Activated B cell treated with CpG ODN at 0.5 μM for 24 hours (primary cell): ENCODE results near the gene ERH. TPM values are rescaled to one million over a fixed set of nuclear protein-coding genes. Genes with fewer than 3 reads are reported as not detected.

Experiments
- ATAC-seq: fragments of 200-7000 bp; cut with Tn5 transposase; one replicate; pipeline ENCODE4 v1.10.0; 2021; ENCODE audit warnings: low read depth, mild to moderate bottlenecking, moderate library complexity
- CTCF ChIA-PET: fragments of 350-600 bp; sonication (Branson Sonifier 250); formaldehyde crosslinking; loops from one replicate; lab custom pipeline; 2021; ENCODE audit warnings: antibody characterized with exemption; lab: Charles Lee
- POLR2A ChIA-PET: fragments of 350-600 bp; sonication (Branson Sonifier 250); formaldehyde crosslinking; loops from one replicate; lab custom pipeline; 2021; ENCODE audit warnings: antibody characterized with exemption; lab: Charles Lee
- DNase-seq: peaks from one replicate; pipeline ENCODE4 v3.0.0; 2022
- H3K27ac Mint-ChIP-seq: one replicate; pipeline ENCODE4 v1.8.0; 2020; ENCODE audit warnings: mixed read lengths
- H3K27me3 Mint-ChIP-seq: one replicate; pipeline ENCODE4 v1.8.0; 2021; ENCODE audit warnings: mixed read lengths
- H3K36me3 Mint-ChIP-seq: one replicate; pipeline ENCODE4 v1.8.0; 2021; ENCODE audit warnings: low read depth, mixed read lengths
- H3K4me1 Mint-ChIP-seq: one replicate; pipeline ENCODE4 v1.8.0; 2021; ENCODE audit warnings: mixed read lengths
- H3K4me3 Mint-ChIP-seq: one replicate; pipeline ENCODE4 v1.8.0; 2020; ENCODE audit warnings: mild to moderate bottlenecking, mixed read lengths
- H3K9me3 Mint-ChIP-seq: one replicate; pipeline ENCODE4 v1.8.0; 2020; ENCODE audit warnings: mixed read lengths
- intact Hi-C: fragments of 100-400 bp; cut with micrococcal nuclease; formaldehyde crosslinking; loops from one replicate; pipeline ENCODE4 v1.15.1; 2024
- total RNA-seq: library from RNA; stranded (reverse); gene quantifications from 2 replicates; pipeline ENCODE4 v1.2.3, GENCODE V29; 2022
- TF ChIP-seq, protein P1 (sequence below): fragments of 200-600 bp; IDR thresholded peaks from one replicate; pipeline ENCODE4 v1.8.0; 2022; ENCODE audit warnings: antibody characterized with exemption, mild to moderate bottlenecking

The ERH gene
- total RNA-seq, 1 donor from 2014 or later, result 273 TPM

GRCh38 chr14:69387311-69387710 is 10.8 kb downstream of the ERH start:
- POLR2A ChIA-PET, result interaction anchor here (0.7 to 3.3 kb wide), 2 partner anchors 10 to 849 kb away, joined by 4 to 16 read pairs; partner anchors contain the start of genes ERH and SLC39A9
- Mint-ChIP-seq H3K9me3 (no peaks in the 10 kb centered on the region), H3K27me3 (no peaks in the 10 kb centered on the region), H3K27ac (no peak overlapping the region), H3K4me3 (no peak overlapping the region), H3K36me3 (peaks cover 85% of the 10 kb centered on the region), H3K4me1 (peaks cover 30% of the 10 kb centered on the region)
- TF ChIP-seq, protein P1, sequence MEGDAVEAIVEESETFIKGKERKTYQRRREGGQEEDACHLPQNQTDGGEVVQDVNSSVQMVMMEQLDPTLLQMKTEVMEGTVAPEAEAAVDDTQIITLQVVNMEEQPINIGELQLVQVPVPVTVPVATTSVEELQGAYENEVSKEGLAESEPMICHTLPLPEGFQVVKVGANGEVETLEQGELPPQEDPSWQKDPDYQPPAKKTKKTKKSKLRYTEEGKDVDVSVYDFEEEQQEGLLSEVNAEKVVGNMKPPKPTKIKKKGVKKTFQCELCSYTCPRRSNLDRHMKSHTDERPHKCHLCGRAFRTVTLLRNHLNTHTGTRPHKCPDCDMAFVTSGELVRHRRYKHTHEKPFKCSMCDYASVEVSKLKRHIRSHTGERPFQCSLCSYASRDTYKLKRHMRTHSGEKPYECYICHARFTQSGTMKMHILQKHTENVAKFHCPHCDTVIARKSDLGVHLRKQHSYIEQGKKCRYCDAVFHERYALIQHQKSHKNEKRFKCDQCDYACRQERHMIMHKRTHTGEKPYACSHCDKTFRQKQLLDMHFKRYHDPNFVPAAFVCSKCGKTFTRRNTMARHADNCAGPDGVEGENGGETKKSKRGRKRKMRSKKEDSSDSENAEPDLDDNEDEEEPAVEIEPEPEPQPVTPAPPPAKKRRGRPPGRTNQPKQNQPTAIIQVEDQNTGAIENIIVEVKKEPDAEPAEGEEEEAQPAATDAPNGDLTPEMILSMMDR, result no peak
- DNase-seq (no peak), ATAC-seq (no peak)
- CTCF ChIA-PET, result no interaction called here
- intact Hi-C loops, result no loop called here

DNA sequence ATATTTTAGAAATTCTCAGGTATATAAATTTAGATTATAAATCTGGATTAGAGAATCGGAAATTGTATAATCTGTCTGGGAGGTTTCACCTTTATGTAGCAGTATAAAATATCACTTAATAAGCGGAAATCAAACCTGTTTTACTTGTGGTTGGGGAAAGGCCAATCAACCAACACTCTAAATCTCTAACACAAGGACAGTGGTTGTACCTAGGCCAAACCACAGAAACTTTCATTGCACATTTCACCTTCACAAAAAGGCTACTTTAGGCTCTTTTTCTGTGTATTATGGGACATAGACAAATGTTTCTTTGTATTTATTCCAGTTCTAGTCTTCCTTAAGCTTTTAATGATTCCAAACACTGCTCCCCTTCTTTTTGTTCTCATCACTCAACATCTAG is 19.8 kb downstream of the ERH start:
- ATAC-seq (no peak), DNase-seq (no peak)
- Mint-ChIP-seq H3K9me3 (peaks cover 2% of the 10 kb centered on the region), H3K4me1 (no peaks in the 10 kb centered on the region), H3K27me3 (no peaks in the 10 kb centered on the region), H3K27ac (no peak overlapping the region), H3K36me3 (peaks cover 67% of the 10 kb centered on the region), H3K4me3 (no peak overlapping the region)
- ChIA-PET POLR2A (no interaction called here), CTCF (no interaction called here)
- TF ChIP-seq, protein P1, result no peak
- intact Hi-C loops, result no loop called here

DNA sequence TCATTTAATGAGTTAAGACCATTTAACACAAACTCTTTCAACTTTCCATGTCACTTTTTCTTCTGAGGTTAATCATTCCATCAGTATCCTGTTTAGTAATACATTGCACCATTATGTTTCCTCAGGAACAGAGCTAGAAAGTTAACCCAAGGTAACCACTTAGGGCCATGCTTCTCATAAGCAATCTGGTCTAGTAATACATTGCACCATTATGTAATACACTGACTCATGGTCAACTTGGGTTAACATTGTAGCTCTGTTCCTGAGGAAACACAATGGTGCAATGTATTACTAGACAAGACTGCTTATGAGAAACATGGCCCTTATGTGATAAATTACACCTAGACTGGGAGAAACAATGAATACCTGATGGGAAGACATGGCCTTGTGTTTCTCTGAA is 21.7 kb downstream of the ERH start:
- ATAC-seq (no peak), DNase-seq (no peak)
- CTCF ChIA-PET, result no interaction called here
- Mint-ChIP-seq H3K4me1 (no peaks in the 10 kb centered on the region), H3K9me3 (peaks cover 2% of the 10 kb centered on the region), H3K27ac (no peak overlapping the region), H3K4me3 (no peak overlapping the region), H3K36me3 (peaks cover 60% of the 10 kb centered on the region), H3K27me3 (no peaks in the 10 kb centered on the region)
- intact Hi-C loops, result no loop called here
- TF ChIP-seq, protein P1, result no peak
- POLR2A ChIA-PET, result no interaction called here

DNA sequence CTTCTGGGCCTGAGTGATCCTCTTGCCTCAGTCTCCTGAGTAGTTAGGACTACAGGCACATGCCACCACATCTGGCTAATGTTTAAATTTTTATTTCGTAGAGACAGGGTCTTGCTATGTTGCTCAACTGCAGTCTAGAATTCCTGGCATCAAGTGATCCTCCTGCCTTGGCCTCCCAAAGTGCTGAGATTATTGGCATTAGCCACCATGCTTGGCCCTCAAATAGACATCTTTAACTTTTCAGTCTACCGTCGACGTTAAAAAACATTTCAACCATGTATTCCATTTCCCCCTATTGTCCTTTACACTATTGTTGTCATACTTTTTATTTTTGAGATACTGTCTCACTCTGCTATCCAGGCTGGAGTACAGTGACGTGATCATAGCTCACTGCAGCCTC is 22.4 kb downstream of the ERH start:
- no peaks in the 10 kb centered on the region for H3K27me3 Mint-ChIP-seq
- H3K36me3 Mint-ChIP-seq, result peaks cover 57% of the 10 kb centered on the region
- no peaks in the 10 kb centered on the region for H3K4me1 Mint-ChIP-seq
- TF ChIP-seq, protein P1, result no peak
- H3K27ac Mint-ChIP-seq, result no peak overlapping the region
- H3K9me3 Mint-ChIP-seq, result peaks cover 2% of the 10 kb centered on the region
- ChIA-PET POLR2A (no interaction called here), CTCF (no interaction called here)
- DNase-seq, result no peak
- H3K4me3 Mint-ChIP-seq, result no peak overlapping the region
- ATAC-seq, result no peak
- intact Hi-C loops, result no loop called here

DNA sequence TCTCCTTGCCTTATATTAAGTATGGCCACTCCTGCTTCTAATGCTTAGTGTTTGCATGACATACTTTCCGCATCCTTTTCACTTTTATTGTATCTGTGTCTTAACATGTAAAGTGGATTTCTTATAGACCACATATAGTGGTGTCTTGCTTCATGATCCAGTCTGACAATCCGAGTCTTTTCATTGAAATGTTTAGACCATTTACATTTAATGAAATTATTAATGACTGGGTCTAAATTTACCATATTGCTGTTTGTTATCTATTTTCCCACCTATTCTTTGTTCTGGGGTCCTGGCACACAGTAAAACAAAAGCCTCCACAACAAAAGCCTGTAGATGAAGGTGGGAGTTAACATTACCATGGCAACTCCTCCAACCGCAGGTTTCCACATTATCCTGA is 22.9 kb downstream of the ERH start:
- TF ChIP-seq, protein P1, result no peak
- no peaks in the 10 kb centered on the region for H3K4me1 Mint-ChIP-seq
- DNase-seq (no peak), ATAC-seq (no peak)
- peaks cover 53% of the 10 kb centered on the region for H3K36me3 Mint-ChIP-seq
- CTCF ChIA-PET, result no interaction called here
- no peak overlapping the region for H3K27ac Mint-ChIP-seq
- H3K4me3 Mint-ChIP-seq, result no peak overlapping the region
- POLR2A ChIA-PET, result no interaction called here
- no peaks in the 10 kb centered on the region for H3K27me3 Mint-ChIP-seq
- H3K9me3 Mint-ChIP-seq, result peaks cover 2% of the 10 kb centered on the region
- intact Hi-C loops, result no loop called here
